HFFc6 (cell line): ENCODE data around the gene KRT6B. TPM values are rescaled to one million over a fixed set of nuclear protein-coding genes. Genes with fewer than 3 reads are reported as not detected.
"Not testable (repeated sequence)": the region's sequence is repeated elsewhere in the genome, so short reads cannot be mapped to it uniquely, and the experiment has no call there.

Experiments used
- DNase-seq: peaks from one replicate; pipeline ENCODE4 v3.0.0-alpha.2; 2018
- H3K27ac Mint-ChIP-seq: 2 replicates; pipeline ENCODE4 v1.8.0; 2020; ENCODE audit warnings: mild to moderate bottlenecking, mixed read lengths
- H3K27me3 Mint-ChIP-seq: 2 replicates; pipeline ENCODE4 v1.8.0; 2021; ENCODE audit warnings: mild to moderate bottlenecking, moderate library complexity, mixed read lengths; ENCODE audit not compliant: insufficient read depth
- H3K36me3 Mint-ChIP-seq: 2 replicates; pipeline ENCODE4 v1.8.0; 2021; ENCODE audit warnings: low read depth, mixed read lengths
- H3K4me1 Mint-ChIP-seq: 2 replicates; pipeline ENCODE4 v1.8.0; 2020; ENCODE audit warnings: low read depth, mixed read lengths
- H3K4me3 Mint-ChIP-seq: 2 replicates; pipeline ENCODE4 v1.8.0; 2020; ENCODE audit warnings: mild to moderate bottlenecking, moderate library complexity, mixed read lengths
- H3K9me3 Mint-ChIP-seq: 2 replicates; pipeline ENCODE4 v1.8.0; 2020; ENCODE audit warnings: mild to moderate bottlenecking, mixed read lengths
- CTCF ChIP-seq: fragments of 200-600 bp; sonication (generic); IDR thresholded peaks from 2 replicates; pipeline ENCODE4 v1.5.0; 2021; ENCODE audit warnings: antibody characterized with exemption, mild to moderate bottlenecking
- long read RNA-seq: library from polyadenylated mRNA; unstranded; transcript quantifications from one replicate; pipeline ENCODE4 v2.0.0, GENCODE V29; 2019
- total RNA-seq, 6 experiments: library from RNA; stranded (reverse); fragmentation: NEBNext Ultra II Directional; extraction: Animal tissue kit (Norgen Biotek cat#: 25700); gene quantifications; 2 replicates in 1 of 6; 3 replicates in 5 of 6; pipeline ENCODE4 v1.2.3, GENCODE V29; 2021

Gene KRT6B
- total RNA-seq = not detected
- long read RNA-seq = 0 reads

DNA sequence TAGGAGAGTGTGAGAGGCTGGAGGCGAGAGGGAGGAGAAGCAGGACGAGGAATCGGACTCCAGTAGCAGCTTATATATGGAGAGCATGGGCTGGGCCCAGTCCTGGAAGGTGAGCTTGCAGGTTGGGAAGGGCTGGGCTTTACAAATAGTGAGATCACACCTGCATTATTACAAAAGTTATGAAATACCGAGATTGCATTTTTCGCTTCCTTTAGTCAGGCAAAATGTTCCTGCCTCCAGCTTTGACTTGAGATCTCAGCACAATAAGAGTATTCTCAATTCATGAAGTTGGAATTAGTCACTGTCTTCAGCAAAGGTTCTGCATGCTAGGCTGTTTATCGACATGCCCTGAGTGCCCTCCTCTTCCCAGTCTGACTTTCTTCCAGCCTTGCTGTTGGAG, at the start of gene KRT6B:
Gene KRT6B (minus strand): TSS at position 46 of the 400 bp plus-strand sequence. CDS start 68 bp downstream, outside the sequence.
- H3K27me3 Mint-ChIP-seq = peaks cover 38% of the 10 kb centered on the region
- TF ChIP-seq CTCF = no peak
- H3K9me3 Mint-ChIP-seq = no peaks in the 10 kb centered on the region
- H3K4me1 Mint-ChIP-seq = no peaks in the 10 kb centered on the region
- no peaks in the 10 kb centered on the region for H3K36me3 Mint-ChIP-seq
- no peak within 1 kb of the TSS for H3K27ac Mint-ChIP-seq
- no peak within 1 kb of the TSS for H3K4me3 Mint-ChIP-seq
- DNase-seq = no peak

DNA sequence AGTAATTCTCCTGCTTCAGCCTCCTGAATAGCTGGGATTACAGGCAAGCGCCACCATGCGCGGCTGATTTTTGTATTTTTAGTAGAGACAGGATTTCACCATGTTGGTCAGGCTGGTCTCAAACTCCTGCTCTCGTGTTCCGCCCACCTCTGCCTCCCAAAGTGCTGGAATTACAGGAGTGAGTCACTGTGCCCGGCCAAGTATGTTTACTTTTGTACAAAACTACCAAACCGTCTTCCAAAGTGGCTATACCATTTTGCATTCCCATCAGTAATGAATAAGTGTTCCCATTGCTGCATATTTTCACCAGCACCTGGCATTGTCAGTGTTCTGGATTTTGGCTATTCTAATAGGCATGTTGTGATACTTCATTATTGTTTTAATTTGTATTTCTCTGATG, 49.5 kb upstream of the KRT6B start:
- DNase-seq = no peak
- Mint-ChIP-seq H3K36me3 (no peaks in the 10 kb centered on the region), H3K4me1 (peaks cover 4% of the 10 kb centered on the region), H3K4me3 (no peak overlapping the region), H3K27ac (no peak overlapping the region), H3K9me3 (no peaks in the 10 kb centered on the region), H3K27me3 (peaks cover 17% of the 10 kb centered on the region)
- TF ChIP-seq CTCF = no peak

- H3K36me3 Mint-ChIP-seq, DNase-seq, H3K9me3 Mint-ChIP-seq, H3K4me3 Mint-ChIP-seq, H3K27ac Mint-ChIP-seq: not testable (repeated sequence)
- peaks cover 17% of the 10 kb centered on the region for H3K27me3 Mint-ChIP-seq
- H3K4me1 Mint-ChIP-seq = peaks cover 13% of the 10 kb centered on the region
Measured at GRCh38 chr12:52500574-52500973, 48.6 kb upstream of the KRT6B start.

GRCh38 chr12:52499806-52500560, 48.0 kb upstream of the KRT6B start:
- DNase-seq = no peak
- peaks cover 17% of the 10 kb centered on the region for H3K27me3 Mint-ChIP-seq
- no peak overlapping the region for H3K27ac Mint-ChIP-seq

DNA sequence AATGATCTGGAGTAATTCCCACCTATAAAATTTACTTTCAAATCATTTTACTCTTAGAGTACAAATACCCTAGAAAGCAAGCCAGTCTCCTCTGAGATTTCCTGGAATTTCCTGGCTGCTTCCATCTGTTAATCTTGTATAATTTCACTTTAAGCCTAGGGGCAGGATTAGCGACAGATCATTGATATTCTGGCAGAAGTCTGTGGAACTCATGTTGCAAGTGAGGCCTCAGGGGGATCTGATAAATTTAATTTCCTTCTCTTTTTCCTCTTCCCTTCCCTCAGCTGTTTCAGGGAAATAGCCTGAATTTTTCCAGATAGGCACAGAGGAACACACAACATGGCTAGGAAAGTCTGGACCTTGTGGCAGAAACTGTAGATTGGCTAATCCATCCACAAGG, 47.0 kb upstream of the KRT6B start:
- peaks cover 17% of the 10 kb centered on the region for H3K27me3 Mint-ChIP-seq
- H3K4me1 Mint-ChIP-seq = peaks cover 27% of the 10 kb centered on the region
- no peak overlapping the region for H3K27ac Mint-ChIP-seq
- no peak for TF ChIP-seq CTCF
- H3K36me3 Mint-ChIP-seq = no peaks in the 10 kb centered on the region
- DNase-seq = no peak
- no peak overlapping the region for H3K4me3 Mint-ChIP-seq
- no peaks in the 10 kb centered on the region for H3K9me3 Mint-ChIP-seq

More at GRCh38 chr12:52499806-52500560, 48.0 kb upstream of the KRT6B start:
- no peak for TF ChIP-seq CTCF
- Mint-ChIP-seq H3K4me3 (no peak overlapping the region), H3K4me1 (peaks cover 18% of the 10 kb centered on the region), H3K9me3 (no peaks in the 10 kb centered on the region), H3K36me3 (no peaks in the 10 kb centered on the region)

GRCh38 chr12:52497975-52498374, 46.0 kb upstream of the KRT6B start:
- H3K27ac Mint-ChIP-seq = no peak overlapping the region
- no peak for TF ChIP-seq CTCF
- H3K4me3 Mint-ChIP-seq = no peak overlapping the region
- DNase-seq = no peak
- no peaks in the 10 kb centered on the region for H3K9me3 Mint-ChIP-seq
- no peaks in the 10 kb centered on the region for H3K36me3 Mint-ChIP-seq
- H3K27me3 Mint-ChIP-seq = peaks cover 24% of the 10 kb centered on the region
- H3K4me1 Mint-ChIP-seq = peaks cover 27% of the 10 kb centered on the region
